Stimulated activated naive CD8-positive, alpha-beta T cell treated with anti-CD3 and anti-CD28 coated beads, Interleukin-15, amount 100 ng/mL, for 72 hours (primary cell): ENCODE data around the gene RNF186.

Experiments
- ATAC-seq: fragments of 150-1000 bp; cut with Tn5 transposase; 2 replicates; pipeline ENCODE4 v1.10.0; 2021; ENCODE audit warnings: mild to moderate bottlenecking, moderate library complexity
- DNase-seq, 2 donors: peaks; one replicate each; pipeline ENCODE4 v3.0.0; 2021 to 2022
- H3K27ac Mint-ChIP-seq, 2 donors: one replicate each; pipeline ENCODE4 v1.8.0; 2022; ENCODE audit warnings: mild to moderate bottlenecking in 2 of 2, mixed read lengths in 2 of 2, moderate library complexity in 2 of 2
- H3K27me3 Mint-ChIP-seq: one replicate; pipeline ENCODE4 v1.8.0; 2022; ENCODE audit warnings: mixed read lengths
- H3K4me1 Mint-ChIP-seq: one replicate; pipeline ENCODE4 v1.8.0; 2022; ENCODE audit warnings: mild to moderate bottlenecking, mixed read lengths
- H3K4me3 Mint-ChIP-seq, 2 donors: one replicate each; pipeline ENCODE4 v1.8.0; 2022; ENCODE audit warnings: mild to moderate bottlenecking in 2 of 2, mixed read lengths in 2 of 2, moderate library complexity in 1 of 2
- H3K9me3 Mint-ChIP-seq, 2 donors: one replicate each; pipeline ENCODE4 v1.8.0; 2022; ENCODE audit warnings: mixed read lengths in 2 of 2

RNF186 gene

DNA sequence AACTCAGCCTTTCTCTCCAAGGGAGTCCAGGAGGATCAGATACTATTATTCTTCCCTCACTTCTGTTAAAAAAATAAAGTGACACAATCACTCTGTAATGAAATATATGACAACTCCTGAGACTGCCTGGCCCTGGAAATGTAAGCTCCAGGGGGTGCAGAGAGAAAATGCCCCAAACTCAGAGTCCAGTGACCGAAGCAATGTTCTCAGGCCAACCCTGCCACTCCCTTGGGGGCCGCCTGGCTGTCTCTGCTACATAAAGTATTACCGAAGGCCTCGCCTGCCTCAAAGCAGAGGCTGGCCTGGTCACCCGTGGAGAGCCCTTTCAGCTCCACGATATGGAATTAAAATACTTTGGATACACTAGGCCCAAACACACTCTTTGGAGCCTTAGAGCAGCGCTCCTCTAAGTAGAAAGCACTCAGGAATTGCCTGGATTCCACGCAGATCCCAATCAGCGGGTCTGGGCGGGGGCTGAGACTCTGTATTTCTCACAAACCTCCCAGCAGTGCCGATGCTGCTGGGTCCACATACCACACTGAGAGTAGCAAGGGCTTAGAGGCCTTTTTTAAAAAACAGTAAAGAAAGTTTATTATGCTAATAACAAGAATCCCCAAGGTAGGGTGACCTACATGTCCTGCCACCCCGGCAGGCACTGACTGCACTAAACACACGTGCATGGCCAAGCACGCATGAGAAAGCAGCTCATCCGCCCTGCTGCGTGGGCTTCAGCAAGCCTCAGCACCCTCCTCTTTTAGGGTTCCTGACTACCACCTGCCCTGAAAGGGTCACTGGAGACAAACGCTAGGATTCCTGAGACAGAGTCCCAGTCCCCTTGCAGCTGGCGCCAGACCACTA lies 46.5 kb downstream of the RNF186 start:
- DNase-seq, result no peak
- H3K27ac Mint-ChIP-seq, result no peak overlapping the region
- H3K9me3 Mint-ChIP-seq, result no peaks in the 10 kb centered on the region
- no peaks in the 10 kb centered on the region for H3K27me3 Mint-ChIP-seq
- no peak overlapping the region for H3K4me3 Mint-ChIP-seq
- no peak for ATAC-seq
- peaks cover 18% of the 10 kb centered on the region for H3K4me1 Mint-ChIP-seq

- Mint-ChIP-seq H3K27ac (no peak overlapping the region), H3K9me3 (no peaks in the 10 kb centered on the region), H3K4me3 (no peak overlapping the region), H3K4me1 (peaks cover 18% of the 10 kb centered on the region), H3K27me3 (no peaks in the 10 kb centered on the region)
- ATAC-seq (no peak), DNase-seq (no peak)
Observed at GRCh38 chr1:19765623-19766022, 49.5 kb downstream of the RNF186 start.

DNA sequence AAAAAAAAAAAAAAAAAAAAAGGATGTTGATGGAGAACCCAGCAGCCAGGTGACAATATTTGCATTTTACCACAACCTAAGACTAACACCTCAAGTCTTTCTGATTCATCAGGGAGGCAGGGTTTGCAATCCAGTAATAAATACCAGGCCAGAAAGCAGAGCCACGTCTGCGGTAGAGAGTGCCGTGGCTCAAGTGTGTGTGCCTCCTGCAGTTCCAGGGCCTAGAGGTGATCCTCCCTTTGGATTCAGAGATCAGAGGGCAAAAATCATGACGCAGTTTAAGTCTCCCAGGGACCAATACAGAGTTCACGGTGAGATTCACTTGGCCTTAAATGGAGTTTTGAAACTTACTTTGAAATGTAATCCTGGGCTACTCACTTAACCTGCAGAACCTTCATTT lies 50.2 kb downstream of the RNF186 start:
- DNase-seq (no peak), ATAC-seq (no peak)
- Mint-ChIP-seq H3K27me3 (no peaks in the 10 kb centered on the region), H3K4me3 (no peak overlapping the region), H3K9me3 (no peaks in the 10 kb centered on the region), H3K4me1 (peaks cover 18% of the 10 kb centered on the region), H3K27ac (no peak overlapping the region)
